Measurements from ENCODE around the gene SMIM8.

GRCh38 chr6:87357479-87358196, 35.2 kb downstream of the SMIM8 start:
- TF ChIP-seq CTCF (IDR thresholded peaks at IDR 0.05) (no peak), POLR2A (IDR thresholded peaks at IDR 0.05; ENCODE audit: low read depth) (no peak), EP300 (IDR thresholded peaks at IDR 0.05) (no peak), POLR2AphosphoS5 (IDR thresholded peaks at IDR 0.05) (no peak)

Measured in esophagus muscularis mucosa (tissue), 4 donors.